Measurements from ENCODE around the gene GAK. TPM values are rescaled to one million over a fixed set of nuclear protein-coding genes. Genes with fewer than 3 reads are reported as not detected.

GAK gene
- total RNA-seq, 4 donors from 2014 or later, result 64.8 to 73.9 (median 70.6) TPM

DNA sequence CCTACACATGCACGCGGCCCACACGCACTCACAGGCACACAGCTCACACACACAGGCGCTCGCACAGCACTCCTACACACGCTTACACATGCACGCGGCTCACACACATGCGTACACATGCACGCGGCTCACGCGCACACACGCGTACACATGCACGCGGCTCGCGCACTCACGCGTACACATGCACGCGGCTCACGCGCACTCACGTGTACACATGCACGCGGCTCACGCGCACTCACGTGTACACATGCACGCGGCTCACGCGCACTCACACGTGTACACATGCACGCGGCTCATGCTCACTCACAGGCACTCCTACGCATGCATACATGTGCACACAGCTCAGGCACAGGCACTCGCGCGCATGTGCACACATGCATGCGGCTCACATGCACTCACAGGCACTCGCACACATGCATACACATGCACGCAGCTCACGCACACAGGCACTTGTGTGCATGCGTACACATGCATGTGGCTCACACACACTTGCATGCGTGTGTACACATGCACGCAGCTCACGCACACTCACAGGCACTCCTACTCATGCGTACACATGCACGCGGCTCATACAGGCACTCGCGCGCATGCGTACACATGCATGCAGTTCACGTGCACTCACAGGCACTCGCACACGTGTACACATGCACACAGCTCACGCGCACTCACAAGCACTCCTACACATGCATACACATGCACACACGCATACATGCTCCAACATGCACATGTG, 44.9 kb downstream of the GAK start:
- Histone ChIP-seq H3K27me3 (no peaks in the 10 kb centered on the region), H3K27ac (replicated peaks in 1 of 4) (no peak overlapping the region), H3K9me3 (no peaks in the 10 kb centered on the region), H3K4me3 (no peak overlapping the region), H3K4me1 (no peaks in the 10 kb centered on the region), H3K36me3 (peaks cover 60 to 95% (median 89%) of the 10 kb centered on the region in 4 donors)
- no peak for DNase-seq (ENCODE audit: extremely low spot score)
- TF ChIP-seq POLR2AphosphoS5 (IDR thresholded peaks at IDR 0.05), result no peak
- TF ChIP-seq POLR2A (IDR thresholded peaks at IDR 0.05; ENCODE audit: low read depth), result no peak
- TF ChIP-seq EP300 (IDR thresholded peaks at IDR 0.05), result no peak
- TF ChIP-seq, protein P1, sequence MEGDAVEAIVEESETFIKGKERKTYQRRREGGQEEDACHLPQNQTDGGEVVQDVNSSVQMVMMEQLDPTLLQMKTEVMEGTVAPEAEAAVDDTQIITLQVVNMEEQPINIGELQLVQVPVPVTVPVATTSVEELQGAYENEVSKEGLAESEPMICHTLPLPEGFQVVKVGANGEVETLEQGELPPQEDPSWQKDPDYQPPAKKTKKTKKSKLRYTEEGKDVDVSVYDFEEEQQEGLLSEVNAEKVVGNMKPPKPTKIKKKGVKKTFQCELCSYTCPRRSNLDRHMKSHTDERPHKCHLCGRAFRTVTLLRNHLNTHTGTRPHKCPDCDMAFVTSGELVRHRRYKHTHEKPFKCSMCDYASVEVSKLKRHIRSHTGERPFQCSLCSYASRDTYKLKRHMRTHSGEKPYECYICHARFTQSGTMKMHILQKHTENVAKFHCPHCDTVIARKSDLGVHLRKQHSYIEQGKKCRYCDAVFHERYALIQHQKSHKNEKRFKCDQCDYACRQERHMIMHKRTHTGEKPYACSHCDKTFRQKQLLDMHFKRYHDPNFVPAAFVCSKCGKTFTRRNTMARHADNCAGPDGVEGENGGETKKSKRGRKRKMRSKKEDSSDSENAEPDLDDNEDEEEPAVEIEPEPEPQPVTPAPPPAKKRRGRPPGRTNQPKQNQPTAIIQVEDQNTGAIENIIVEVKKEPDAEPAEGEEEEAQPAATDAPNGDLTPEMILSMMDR (IDR thresholded peaks at IDR 0.05), result no peak
- intact Hi-C loops (cut with DNase I), result no loop called here
- WGBS, result 98% methylated on average over 63 of the region's 63 CpGs

- peaks cover 57 to 98% (median 91%) of the 10 kb centered on the region in 4 donors for H3K36me3 ChIP-seq
- 79% methylated on average over 8 of the region's 9 CpGs for WGBS
Observed at GRCh38 chr4:886244-886643, 45.9 kb downstream of the GAK start.

DNA sequence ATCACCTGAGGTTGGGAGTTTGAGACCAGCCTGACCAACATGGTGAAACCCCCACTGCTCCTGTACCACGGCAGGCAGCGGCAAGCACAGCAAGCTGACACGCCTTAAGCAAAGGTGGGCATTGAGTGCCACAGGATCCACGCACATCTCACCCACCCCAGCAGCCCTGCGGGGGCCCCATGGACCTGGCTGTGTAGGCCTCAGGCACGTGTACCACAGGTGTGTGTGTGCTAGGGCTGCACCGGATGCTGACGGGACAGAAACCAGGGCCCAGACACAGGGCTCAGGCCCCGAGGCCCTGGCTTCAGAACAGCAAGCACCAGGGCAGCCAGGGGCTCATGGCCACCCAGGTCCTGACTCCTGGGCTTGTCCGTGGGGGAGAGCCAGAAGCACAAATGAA, 46.8 kb downstream of the GAK start:
- H3K27ac ChIP-seq (replicated peaks in 1 of 4), result no peak overlapping the region
- H3K27me3 ChIP-seq, result no peaks in the 10 kb centered on the region
- intact Hi-C loops (cut with DNase I), result no loop called here
- WGBS, result 76% methylated on average over 6 of the region's 10 CpGs
- peaks cover 53 to 100% (median 93%) of the 10 kb centered on the region in 4 donors for H3K36me3 ChIP-seq
- no peaks in the 10 kb centered on the region for H3K4me1 ChIP-seq
- no peaks in the 10 kb centered on the region for H3K9me3 ChIP-seq
- DNase-seq (ENCODE audit: extremely low spot score), result no peak
- no peak for TF ChIP-seq POLR2A (IDR thresholded peaks at IDR 0.05; ENCODE audit: low read depth)
- H3K4me3 ChIP-seq, result no peak overlapping the region

More at GRCh38 chr4:886244-886643, 45.9 kb downstream of the GAK start:
- H3K9me3 ChIP-seq, result no peaks in the 10 kb centered on the region
- no peaks in the 10 kb centered on the region for H3K4me1 ChIP-seq
- intact Hi-C loops (cut with DNase I), result no loop called here
- no peaks in the 10 kb centered on the region for H3K27me3 ChIP-seq
- DNase-seq (ENCODE audit: extremely low spot score), result no peak
- H3K4me3 ChIP-seq, result no peak overlapping the region
- H3K27ac ChIP-seq (replicated peaks in 1 of 4), result no peak overlapping the region
- TF ChIP-seq EP300 (IDR thresholded peaks at IDR 0.05), result no peak
- TF ChIP-seq, protein P1 (IDR thresholded peaks at IDR 0.05), result no peak
- no peak for TF ChIP-seq POLR2A (IDR thresholded peaks at IDR 0.05; ENCODE audit: low read depth)
- no peak for TF ChIP-seq POLR2AphosphoS5 (IDR thresholded peaks at IDR 0.05)

GRCh38 chr4:884896-885295, 47.2 kb downstream of the GAK start:
- no peaks in the 10 kb centered on the region for H3K9me3 ChIP-seq
- intact Hi-C loops (cut with DNase I), result no loop called here
- DNase-seq (ENCODE audit: extremely low spot score), result no peak
- no peaks in the 10 kb centered on the region for H3K27me3 ChIP-seq
- TF ChIP-seq POLR2A (IDR thresholded peaks at IDR 0.05; ENCODE audit: low read depth) (no peak), EP300 (IDR thresholded peaks at IDR 0.05) (no peak), POLR2AphosphoS5 (IDR thresholded peaks at IDR 0.05) (no peak)
- TF ChIP-seq, protein P1 (IDR thresholded peaks at IDR 0.05), result no peak
- no peaks in the 10 kb centered on the region for H3K4me1 ChIP-seq
- no peak overlapping the region for H3K4me3 ChIP-seq
- H3K36me3 ChIP-seq, result peaks cover 54 to 100% (median 93%) of the 10 kb centered on the region in 4 donors
- H3K27ac ChIP-seq (replicated peaks in 1 of 4), result no peak overlapping the region
- 91% methylated on average over 24 of the region's 24 CpGs for WGBS

DNA sequence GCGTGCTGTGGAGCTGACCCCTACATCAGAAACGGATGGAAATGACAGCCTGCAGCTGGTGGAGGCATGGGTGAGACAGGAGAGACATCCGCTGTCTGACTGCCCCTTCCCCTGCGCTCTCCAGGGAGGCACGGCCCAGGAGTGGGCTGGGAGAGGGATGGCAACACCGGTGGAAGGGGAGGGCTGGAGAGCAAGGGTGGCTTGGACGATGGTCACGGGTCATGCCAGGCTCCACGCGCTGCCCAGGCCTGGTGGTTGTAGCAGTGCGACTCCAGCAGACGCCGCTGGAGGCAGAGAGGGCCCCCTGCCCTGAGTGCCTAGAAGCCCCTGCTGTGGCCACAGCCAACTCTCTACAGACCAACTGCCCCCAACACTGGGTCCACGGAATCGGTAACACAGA, 47.9 kb downstream of the GAK start:
- peaks cover 52 to 100% (median 93%) of the 10 kb centered on the region in 4 donors for H3K36me3 ChIP-seq
- H3K27me3 ChIP-seq, result no peaks in the 10 kb centered on the region
- 87% methylated on average over 10 of the region's 15 CpGs for WGBS
- H3K27ac ChIP-seq (replicated peaks in 1 of 4), result no peak overlapping the region
- intact Hi-C loops (cut with DNase I), result no loop called here
- no peak overlapping the region for H3K4me3 ChIP-seq
- H3K4me1 ChIP-seq, result no peaks in the 10 kb centered on the region
- no peak for DNase-seq (ENCODE audit: extremely low spot score)
- TF ChIP-seq EP300 (IDR thresholded peaks at IDR 0.05) (no peak), POLR2AphosphoS5 (IDR thresholded peaks at IDR 0.05) (no peak)
- TF ChIP-seq, protein P1 (IDR thresholded peaks at IDR 0.05), result no peak
- H3K9me3 ChIP-seq, result no peaks in the 10 kb centered on the region

All from esophagus muscularis mucosa (tissue), 4 donors.